Trophoblast cell (in vitro differentiated cells and primary cell): ENCODE results near the gene TMED7.

Experiments
- DNase-seq, 2 donors: peaks; one replicate each; pipeline ENCODE4 v3.0.0-alpha.2; 2016
- H2AFZ ChIP-seq: 2 replicates; pipeline ENCODE4 v1.6.1; 2013; ENCODE audit warnings: low read length, moderate library complexity, mild to moderate bottlenecking; ENCODE audit not compliant: insufficient read depth, poor library complexity
- H2AK5ac ChIP-seq: 2 replicates; pipeline ENCODE4 v1.6.1; 2013; ENCODE audit warnings: mild to moderate bottlenecking, low read length
- H2BK120ac ChIP-seq: 2 replicates; pipeline ENCODE4 v1.6.1; 2013; ENCODE audit warnings: low read length, mild to moderate bottlenecking, moderate library complexity; ENCODE audit not compliant: insufficient read depth, poor library complexity
- H2BK12ac ChIP-seq: 2 replicates; pipeline ENCODE4 v1.6.1; 2013; ENCODE audit warnings: mild to moderate bottlenecking, low read length, moderate library complexity
- H2BK5ac ChIP-seq: 2 replicates; pipeline ENCODE4 v1.6.1; 2013; ENCODE audit warnings: low read length, low read depth, moderate library complexity, mild to moderate bottlenecking; ENCODE audit not compliant: poor library complexity
- H3K14ac ChIP-seq: 2 replicates; pipeline ENCODE4 v1.6.1; 2013; ENCODE audit warnings: mild to moderate bottlenecking, low read length
- H3K18ac ChIP-seq: 2 replicates; pipeline ENCODE4 v1.6.1; 2013; ENCODE audit warnings: mild to moderate bottlenecking, low read length
- H3K23ac ChIP-seq: 2 replicates; pipeline ENCODE4 v1.6.1; 2013; ENCODE audit warnings: low read length
- H3K27ac ChIP-seq: 2 replicates; pipeline ENCODE4 v1.5.1; 2013; ENCODE audit warnings: low read depth, mild to moderate bottlenecking, inconsistent platforms, low read length, moderate library complexity
- H3K27me3 ChIP-seq: 2 replicates; pipeline ENCODE4 v1.6.1; 2013; ENCODE audit warnings: inconsistent platforms, mild to moderate bottlenecking, low read length, moderate library complexity; ENCODE audit not compliant: insufficient read depth
- H3K36me3 ChIP-seq, 2 experiments: 1 replicate in 1 of 2; 2 replicates in 1 of 2; pipeline ENCODE4 v1.6.1; 2013; ENCODE audit warnings: low read length in 2 of 2, mild to moderate bottlenecking in 2 of 2, moderate library complexity in 1 of 2; ENCODE audit not compliant: insufficient read depth in 2 of 2, control insufficient read depth in 1 of 2
- H3K4ac ChIP-seq: 2 replicates; pipeline ENCODE4 v1.6.1; 2013; ENCODE audit warnings: low read depth, mild to moderate bottlenecking, low read length, moderate library complexity
- H3K4me1 ChIP-seq, 2 experiments: 1 replicate in 1 of 2; 2 replicates in 1 of 2; pipeline ENCODE4 v1.6.1; 2013; ENCODE audit warnings: low read length in 2 of 2, mild to moderate bottlenecking in 2 of 2, moderate library complexity in 1 of 2; ENCODE audit not compliant: insufficient read depth in 2 of 2, control insufficient read depth in 1 of 2
- H3K4me2 ChIP-seq: 2 replicates; pipeline ENCODE4 v1.6.1; 2013; ENCODE audit warnings: inconsistent platforms, mild to moderate bottlenecking, low read length, moderate library complexity
- H3K4me3 ChIP-seq: 2 replicates; pipeline ENCODE4 v1.5.1; 2013; ENCODE audit warnings: mild to moderate bottlenecking, low read depth, low read length, inconsistent platforms
- H3K79me1 ChIP-seq: one replicate; pipeline ENCODE4 v1.6.1; 2013; ENCODE audit warnings: low read length
- H3K79me2 ChIP-seq: 2 replicates; pipeline ENCODE4 v1.6.1; 2013; ENCODE audit warnings: low read length, mild to moderate bottlenecking; ENCODE audit not compliant: control insufficient read depth, insufficient read depth, poor library complexity
- H3K9ac ChIP-seq: 2 replicates; pipeline ENCODE4 v1.6.1; 2013; ENCODE audit warnings: mild to moderate bottlenecking, low read length
- H3K9me3 ChIP-seq: 2 replicates; pipeline ENCODE4 v1.6.1; 2013; ENCODE audit warnings: low read depth, mild to moderate bottlenecking, control low read depth, inconsistent platforms, low read length; ENCODE audit not compliant: insufficient read depth
- H4K12ac ChIP-seq: 2 replicates; pipeline ENCODE4 v1.6.1; 2013; ENCODE audit warnings: low read depth, mild to moderate bottlenecking, low read length, moderate library complexity
- H4K8ac ChIP-seq: 2 replicates; pipeline ENCODE4 v1.6.1; 2013; ENCODE audit warnings: low read depth, mild to moderate bottlenecking, low read length, moderate library complexity
- H4K91ac ChIP-seq: one replicate; pipeline ENCODE4 v1.6.1; 2013; ENCODE audit warnings: low read depth, mild to moderate bottlenecking, low read length, moderate library complexity
- WGBS: extraction: QIAGEN DNeasy Blood & Tissue Kit; methylation state at CpG from one replicate; pipeline ENCODE4 v1.1.7; 2013; ENCODE audit warnings: missing lambda C conversion rate; ENCODE audit not compliant: insufficient read length, insufficient coverage; ENCODE audit errors: extremely low coverage; 5-methylcytosine and 5-hydroxymethylcytosine counted together

The TMED7 gene

GRCh38 chr5:115586525-115587146 is 39.2 kb downstream of the TMED7 start:
- Histone ChIP-seq H4K12ac (no peak overlapping the region), H3K27ac (no peak overlapping the region), H2BK12ac (no peak overlapping the region), H3K4me3 (no peak overlapping the region), H3K79me2 (no peaks in the 10 kb centered on the region), H4K8ac (no peak overlapping the region), H2AFZ (no peak overlapping the region), H3K9me3 (no peaks in the 10 kb centered on the region), H2BK120ac (no peak overlapping the region), H3K36me3 (no peaks in the 10 kb centered on the region), H3K23ac (no peak overlapping the region), H3K9ac (no peak overlapping the region), H2AK5ac (no peak overlapping the region), H3K4me1 (no peaks in the 10 kb centered on the region), H3K4ac (no peak overlapping the region), H3K79me1 (no peaks in the 10 kb centered on the region), H3K27me3 (no peaks in the 10 kb centered on the region), H3K14ac (no peak overlapping the region), H4K91ac (no peak overlapping the region), H2BK5ac (no peak overlapping the region), H3K18ac (no peak overlapping the region), H3K4me2 (no peak overlapping the region)
- peak in 1 of 2 donors; percentile 58 for DNase-seq
- WGBS, result no CpG with 5 or more reads among the region's 6 CpGs

DNA sequence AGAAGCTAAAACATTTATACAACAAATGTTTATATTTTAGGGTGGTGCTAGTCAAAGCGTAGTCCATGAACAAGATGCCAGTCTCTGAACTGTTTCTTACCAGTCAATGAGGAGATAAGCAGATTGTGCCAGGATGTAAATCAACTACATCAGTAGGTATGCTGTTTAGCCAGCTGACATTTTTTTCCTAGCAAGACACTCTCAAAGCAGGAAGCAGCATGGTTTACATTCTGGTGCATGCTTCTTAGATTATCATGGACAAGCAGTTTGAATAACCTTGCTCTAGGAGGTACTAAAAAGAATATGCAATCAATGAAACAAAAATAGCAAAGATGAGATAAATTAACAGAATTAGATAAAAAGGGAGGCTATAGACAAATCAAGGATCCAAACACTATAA is 40.6 kb downstream of the TMED7 start:
- Histone ChIP-seq H2BK12ac (no peak overlapping the region), H3K9ac (no peak overlapping the region), H3K27me3 (no peaks in the 10 kb centered on the region), H3K18ac (no peak overlapping the region), H3K4me2 (no peak overlapping the region), H3K4me1 (no peaks in the 10 kb centered on the region), H3K36me3 (no peaks in the 10 kb centered on the region), H2BK120ac (no peak overlapping the region), H4K8ac (no peak overlapping the region), H3K79me1 (no peaks in the 10 kb centered on the region), H2AFZ (no peak overlapping the region), H3K23ac (no peak overlapping the region), H2BK5ac (no peak overlapping the region), H2AK5ac (no peak overlapping the region), H4K12ac (no peak overlapping the region), H3K27ac (no peak overlapping the region), H3K4ac (no peak overlapping the region), H3K14ac (no peak overlapping the region), H3K79me2 (no peaks in the 10 kb centered on the region), H3K9me3 (no peaks in the 10 kb centered on the region), H3K4me3 (no peak overlapping the region), H4K91ac (no peak overlapping the region)
- peak in 1 of 2 donors; percentile 51 for DNase-seq
- no CpG with 5 or more reads among the region's 1 CpG for WGBS

DNA sequence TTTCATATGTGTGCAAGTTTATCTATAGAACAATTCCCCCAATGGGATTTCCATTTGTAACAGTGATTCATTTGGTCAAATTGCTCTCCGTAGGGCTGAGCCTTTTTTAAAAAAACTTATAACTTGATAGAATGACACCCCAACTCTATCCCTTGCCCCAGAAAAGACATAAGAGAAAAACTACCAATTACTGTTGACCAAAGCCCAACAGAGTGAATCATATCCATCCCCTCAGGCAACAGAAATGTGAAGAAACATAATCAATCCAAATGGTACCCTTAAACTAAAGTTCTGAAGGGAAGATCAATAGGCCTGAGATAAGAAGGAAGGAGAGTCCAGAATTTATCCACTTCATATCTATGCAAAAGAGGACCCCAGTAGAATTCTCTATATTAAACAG is 41.3 kb downstream of the TMED7 start:
- Histone ChIP-seq H4K8ac (no peak overlapping the region), H2AK5ac (no peak overlapping the region), H2BK5ac (no peak overlapping the region), H3K4me1 (no peaks in the 10 kb centered on the region), H3K4ac (no peak overlapping the region), H3K18ac (no peak overlapping the region), H3K4me3 (no peak overlapping the region), H3K4me2 (no peak overlapping the region), H4K91ac (no peak overlapping the region), H3K79me2 (no peaks in the 10 kb centered on the region), H3K9me3 (no peaks in the 10 kb centered on the region), H4K12ac (no peak overlapping the region), H2BK12ac (no peak overlapping the region), H3K79me1 (no peaks in the 10 kb centered on the region), H3K27me3 (no peaks in the 10 kb centered on the region), H3K14ac (no peak overlapping the region), H2BK120ac (no peak overlapping the region), H3K27ac (no peak overlapping the region), H3K36me3 (no peaks in the 10 kb centered on the region), H2AFZ (no peak overlapping the region), H3K9ac (no peak overlapping the region), H3K23ac (no peak overlapping the region)
- DNase-seq, result no peak
- no CpG with 5 or more reads among the region's 1 CpG for WGBS

DNA sequence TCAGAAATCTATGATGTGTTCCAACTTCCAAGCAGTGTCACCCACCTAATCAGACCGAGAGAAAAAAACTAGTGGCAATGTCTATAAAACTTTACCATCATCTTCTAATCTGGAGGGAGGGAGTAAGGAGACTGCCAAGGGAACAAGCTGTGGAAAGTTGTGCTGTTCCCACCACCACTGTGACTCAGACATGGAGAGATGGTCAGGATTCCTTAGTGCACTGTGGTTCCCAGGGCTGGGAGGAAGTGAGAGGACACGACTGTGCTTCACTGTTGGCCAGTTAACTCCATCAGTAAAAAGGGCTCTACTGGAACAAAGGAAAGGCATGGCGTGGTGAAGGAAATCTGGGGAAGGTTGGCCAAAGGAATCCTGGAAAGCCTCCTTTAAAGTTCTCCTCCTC is 42.4 kb downstream of the TMED7 start:
- no peak overlapping the region for H4K91ac ChIP-seq
- no peak overlapping the region for H3K4me2 ChIP-seq
- no peak overlapping the region for H2BK12ac ChIP-seq
- no peak overlapping the region for H3K4me3 ChIP-seq
- H2BK120ac ChIP-seq, result no peak overlapping the region
- H3K36me3 ChIP-seq, result no peaks in the 10 kb centered on the region
- no peak overlapping the region for H4K8ac ChIP-seq
- no peaks in the 10 kb centered on the region for H3K79me2 ChIP-seq
- H4K12ac ChIP-seq, result no peak overlapping the region
- H3K18ac ChIP-seq, result no peak overlapping the region
- no peak overlapping the region for H2AFZ ChIP-seq
- no peak for DNase-seq
- H3K79me1 ChIP-seq, result no peaks in the 10 kb centered on the region
- no peak overlapping the region for H3K4ac ChIP-seq
- WGBS, result no CpG with 5 or more reads among the region's 3 CpGs
- H3K4me1 ChIP-seq, result no peaks in the 10 kb centered on the region
- H3K9me3 ChIP-seq, result no peaks in the 10 kb centered on the region
- no peak overlapping the region for H2BK5ac ChIP-seq
- H3K27ac ChIP-seq, result no peak overlapping the region
- H3K9ac ChIP-seq, result no peak overlapping the region
- H3K27me3 ChIP-seq, result no peaks in the 10 kb centered on the region
- H2AK5ac ChIP-seq, result no peak overlapping the region
- no peak overlapping the region for H3K14ac ChIP-seq
- H3K23ac ChIP-seq, result no peak overlapping the region
